HG02943 (cell line): Measurements from ENCODE around the gene LYSMD4.

Source experiments
- ATAC-seq: cut with Tn5 transposase; IDR thresholded peaks from one replicate; pipeline ENCODE4 v1.9.1; 2021; ENCODE audit warnings: mild to moderate bottlenecking, low read depth, moderate library complexity; ENCODE audit not compliant: unreplicated experiment

LYSMD4 gene

DNA sequence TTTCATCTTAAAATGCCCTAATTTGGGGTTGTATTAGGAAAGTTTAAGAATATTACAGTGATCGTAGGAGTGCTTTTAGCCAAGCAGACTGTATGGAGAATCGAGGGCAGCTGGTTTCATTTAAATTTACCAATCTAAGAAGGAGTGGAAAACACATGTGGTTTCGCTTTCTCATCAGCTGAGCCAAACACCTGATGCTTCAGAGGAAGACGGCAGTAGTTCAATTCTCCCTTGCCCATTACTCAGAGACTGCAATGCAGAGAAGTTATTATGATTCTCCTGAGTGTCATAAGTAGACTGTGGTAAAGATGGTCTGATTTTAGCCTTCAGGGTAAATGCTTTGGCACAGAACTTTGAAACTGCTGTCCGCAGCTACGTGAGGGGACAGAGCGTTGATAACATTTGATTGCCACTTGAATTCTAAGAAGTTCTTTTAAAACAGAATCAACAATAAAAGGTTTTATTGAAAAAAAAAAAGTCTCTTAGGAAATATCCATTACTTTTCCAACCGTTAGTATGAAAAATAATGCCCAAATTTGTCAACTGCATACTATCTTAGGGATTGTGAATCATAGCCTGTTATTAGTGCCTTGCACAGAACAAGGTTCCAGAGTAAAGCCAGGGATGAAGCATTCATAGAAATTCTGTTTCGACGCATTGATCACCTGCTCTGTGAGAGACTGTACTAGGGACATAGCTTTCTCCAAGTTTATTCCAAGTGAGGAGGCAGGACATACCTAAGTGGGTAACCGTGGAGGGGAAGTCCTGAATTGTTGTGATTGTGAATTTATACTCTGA, 25.6 kb downstream of the LYSMD4 start:
- no peak for ATAC-seq

GRCh38 chr15:99706557-99707303, 26.5 kb downstream of the LYSMD4 start:
- ATAC-seq, result no peak

GRCh38 chr15:99704444-99704838, 28.8 kb downstream of the LYSMD4 start:
- peak; percentile 66 for ATAC-seq

GRCh38 chr15:99703603-99704443, 29.4 kb downstream of the LYSMD4 start:
- no peak for ATAC-seq

DNA sequence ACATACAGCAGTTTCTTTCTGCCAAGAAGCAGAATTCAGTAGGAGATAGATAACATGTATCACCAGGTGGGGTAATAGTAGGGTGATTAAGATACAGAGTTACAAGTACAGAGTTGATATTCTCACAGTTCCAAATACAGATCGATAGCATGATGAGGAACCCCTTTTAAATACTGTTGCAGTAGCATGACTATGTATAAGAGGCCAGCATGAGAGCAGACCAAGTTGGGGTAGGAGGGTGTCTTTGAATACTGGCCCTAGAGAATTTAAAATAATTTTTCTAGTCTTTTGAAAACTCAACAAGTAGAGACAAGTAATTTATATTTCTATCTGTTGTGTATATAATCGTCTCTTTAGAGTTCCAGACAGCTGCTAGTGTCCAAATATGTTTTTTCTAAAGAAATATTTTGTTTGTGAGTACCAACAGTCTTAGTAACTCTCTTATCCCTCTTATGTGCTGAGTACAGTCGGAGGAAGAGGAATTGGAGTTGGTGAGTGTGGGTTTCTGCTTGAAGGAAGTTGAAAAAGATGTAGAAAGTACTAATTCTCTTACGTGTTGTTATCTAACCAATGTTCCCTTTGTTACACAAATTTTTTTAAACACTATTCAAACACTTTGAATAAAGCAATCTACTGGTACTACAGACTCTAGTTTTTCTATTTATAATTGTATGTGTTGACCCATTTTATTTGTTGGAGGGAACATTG, 30.2 kb downstream of the LYSMD4 start:
- no peak for ATAC-seq

DNA sequence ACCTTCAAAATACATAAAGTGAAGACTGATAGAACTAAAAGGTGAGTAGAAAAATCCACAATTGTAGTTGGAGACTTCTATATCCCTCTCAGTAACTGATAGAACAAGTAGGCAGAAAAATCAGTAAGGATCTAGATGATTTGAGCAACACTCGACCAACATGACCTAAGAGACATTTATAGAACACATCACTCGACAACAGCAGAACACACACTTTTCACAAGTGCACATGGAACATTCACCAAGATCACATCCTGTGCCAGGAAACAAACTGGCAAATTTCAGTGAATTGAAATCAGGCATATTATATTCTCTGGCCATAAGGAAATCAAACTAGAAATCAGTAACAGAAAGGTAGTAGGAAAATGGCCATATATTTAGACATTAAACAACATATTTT, 37.1 kb downstream of the LYSMD4 start:
- no peak for ATAC-seq

DNA sequence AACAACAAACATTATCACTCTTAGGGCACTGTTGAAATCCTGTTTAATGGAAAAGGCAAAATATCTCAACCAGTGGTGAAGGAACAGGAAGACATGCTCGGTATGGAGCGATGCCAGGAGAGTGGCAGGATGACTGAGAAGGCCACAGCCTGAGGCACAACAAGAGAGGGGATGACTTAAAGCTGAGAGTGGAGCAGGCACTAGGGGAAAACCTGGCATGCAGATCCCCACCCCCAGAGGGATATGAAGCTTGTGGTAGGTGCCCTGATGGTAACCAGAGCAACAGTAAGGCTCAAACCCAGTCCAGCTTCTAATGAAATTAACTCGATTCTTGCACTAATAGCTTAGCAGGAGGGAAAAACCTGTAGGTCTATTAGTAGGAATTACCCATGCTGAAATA, 40.4 kb downstream of the LYSMD4 start:
- ATAC-seq, result no peak

- ATAC-seq, result no peak
These were observed 46.9 kb downstream of the LYSMD4 start for GRCh38 chr15:99686290-99686689.

DNA sequence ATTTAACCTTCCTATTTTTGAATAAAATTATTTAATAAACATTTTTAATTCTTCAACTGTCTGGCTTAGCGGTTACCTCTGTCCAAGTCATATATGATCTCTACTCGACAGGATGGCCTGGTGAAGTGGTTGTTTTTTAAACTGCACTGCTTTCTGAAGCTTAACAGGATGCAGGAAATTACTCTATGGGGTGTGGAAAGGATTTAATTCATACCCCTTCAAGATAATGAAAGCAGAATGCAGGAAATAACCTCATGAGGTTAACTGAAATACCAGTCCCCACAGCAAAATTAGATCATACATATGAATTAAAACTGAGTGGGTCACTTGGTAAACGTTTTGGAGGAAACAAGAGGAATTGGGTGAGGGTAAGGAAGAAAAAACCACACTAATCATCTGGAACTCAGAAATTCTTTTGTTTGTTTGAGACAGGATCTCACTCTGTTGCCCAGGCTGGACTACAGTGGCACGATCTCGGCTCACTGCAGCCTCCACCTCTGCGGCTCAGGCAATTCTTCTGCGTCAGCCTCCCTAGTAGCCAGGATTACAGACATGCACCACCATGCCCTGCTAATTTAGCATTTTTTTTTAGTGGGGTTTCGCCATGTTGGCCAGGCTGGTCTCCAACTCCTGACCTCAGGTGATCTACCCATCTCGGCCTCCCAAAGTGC, 50.1 kb downstream of the LYSMD4 start:
- no peak for ATAC-seq

DNA sequence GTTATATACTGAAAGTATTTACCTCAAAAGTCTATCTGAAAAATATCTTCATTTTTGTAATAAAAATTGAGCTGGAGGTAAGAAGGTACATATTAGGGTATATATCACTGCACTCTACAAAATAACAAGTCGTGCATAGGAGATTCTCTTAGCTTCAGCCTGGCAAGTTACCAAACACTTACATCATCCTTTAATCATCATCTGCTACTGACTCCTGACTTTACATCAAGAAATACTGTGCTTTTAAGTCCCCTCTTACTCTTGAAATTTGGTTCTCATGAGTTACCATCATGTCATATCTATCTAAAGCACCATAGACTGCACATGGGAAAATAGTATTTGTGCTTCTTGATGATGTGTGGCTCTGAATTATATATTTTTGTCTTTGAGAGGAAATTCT, 50.8 kb downstream of the LYSMD4 start:
- no peak for ATAC-seq

GRCh38 chr15:99681990-99682389, 51.2 kb downstream of the LYSMD4 start:
- no peak for ATAC-seq

GRCh38 chr15:99680276-99680675, 53.0 kb downstream of the LYSMD4 start:
- ATAC-seq, result no peak

- no peak for ATAC-seq
These were observed 55.6 kb downstream of the LYSMD4 start for GRCh38 chr15:99677540-99678134.
